Stimulated activated CD8-positive, alpha-beta memory T cell treated with anti-CD3 and anti-CD28 coated beads, Interleukin-12 subunit alpha, Interleukin-12 subunit beta, amount 100 ng/mL, for 4 hours (primary cell): ENCODE results near the gene ARHGEF10L.

Experiments used
- DNase-seq: peaks from one replicate; pipeline ENCODE4 v3.0.0-alpha.2; 2020; ENCODE audit warnings: low read depth

Gene ARHGEF10L

DNA sequence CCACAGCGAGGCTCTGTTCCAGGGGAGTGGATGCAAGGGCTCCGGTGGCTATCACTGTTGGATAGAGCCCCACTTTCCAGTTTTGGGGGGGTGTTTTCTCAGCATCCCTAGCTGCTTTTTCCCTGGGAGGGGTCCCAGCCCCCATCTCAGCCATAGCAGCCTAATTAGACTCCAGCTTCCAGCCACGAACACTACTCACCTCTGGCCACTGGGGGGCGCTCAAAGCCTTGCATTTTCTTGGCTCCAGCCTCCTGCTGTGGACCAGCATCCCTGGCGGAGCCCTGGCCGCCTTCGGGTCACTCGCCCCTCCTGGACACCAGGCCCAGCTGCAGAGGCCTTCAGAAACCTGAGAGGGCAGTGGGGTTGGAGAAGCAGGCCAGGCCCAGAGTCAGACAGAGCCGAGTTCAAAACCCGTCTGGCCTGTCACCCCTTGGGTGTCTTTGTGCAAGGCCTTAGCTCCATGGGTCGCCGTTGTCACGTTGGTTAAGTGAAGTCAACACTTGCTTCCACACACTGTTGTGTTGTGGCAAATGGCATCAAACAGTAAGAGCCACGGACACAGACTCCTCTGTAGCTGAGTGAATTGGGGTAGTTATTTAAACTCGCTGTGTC is 122.2 kb downstream of the ARHGEF10L start:
- no peak for DNase-seq

DNA sequence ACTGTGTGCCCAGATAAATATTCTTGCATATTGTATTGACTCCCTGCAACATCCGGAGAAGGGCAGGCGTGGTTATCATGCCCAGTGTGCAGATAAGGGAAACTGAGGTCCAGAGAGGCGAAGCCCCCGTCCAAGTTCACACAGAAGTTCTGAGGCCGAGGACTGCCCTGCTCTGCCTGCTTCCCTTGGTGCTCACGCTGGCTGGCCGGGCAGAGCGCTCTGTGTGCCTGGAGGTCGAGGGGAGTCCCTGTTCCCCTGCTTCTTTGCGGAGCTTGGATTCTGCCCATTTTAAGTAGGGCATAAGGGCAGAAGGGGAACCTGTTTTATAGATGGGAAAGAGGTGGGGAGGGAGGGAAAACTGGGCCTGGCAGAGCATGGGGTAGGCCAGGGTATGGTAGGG is 122.8 kb downstream of the ARHGEF10L start:
- DNase-seq, result no peak

DNA sequence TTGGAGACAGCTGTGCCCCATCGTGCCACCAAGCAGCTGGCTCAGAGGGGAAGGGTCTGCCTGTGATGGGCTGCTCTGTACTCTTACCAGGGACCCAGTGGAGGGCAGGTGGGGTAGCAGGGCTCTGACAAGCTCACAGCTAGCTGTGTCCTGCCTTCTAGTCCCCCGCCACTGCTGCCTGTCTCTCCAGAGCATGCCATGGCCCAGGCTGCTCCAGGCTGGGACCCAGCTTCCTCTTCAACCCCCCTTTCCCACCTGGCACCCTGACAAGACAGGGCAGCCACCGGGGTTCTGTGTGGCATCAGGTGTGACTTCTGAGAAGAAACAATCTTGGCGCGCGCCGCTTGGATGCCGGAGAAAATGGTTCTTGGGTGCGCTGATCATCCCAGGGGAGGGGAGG is 123.3 kb downstream of the ARHGEF10L start:
- DNase-seq, result no peak

DNA sequence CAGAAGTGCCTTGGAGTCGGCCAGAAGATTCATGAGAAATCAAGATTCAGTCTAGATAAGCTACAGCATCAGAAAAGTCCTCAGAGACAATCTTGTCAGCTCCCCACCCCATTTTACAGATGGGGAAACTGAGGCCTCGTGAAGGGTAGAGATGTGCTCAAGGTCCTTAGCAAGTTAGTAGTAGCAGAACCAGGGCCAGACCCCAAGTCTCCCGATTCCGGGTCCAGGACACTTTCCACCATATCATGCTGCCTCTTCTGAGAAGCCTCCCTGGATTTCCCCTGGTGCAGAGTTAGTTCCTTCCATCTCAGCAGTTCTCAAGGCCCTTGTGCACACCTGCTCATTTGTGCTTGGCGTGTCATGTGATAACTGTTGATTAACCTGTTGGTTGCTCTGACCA is 124.1 kb downstream of the ARHGEF10L start:
- DNase-seq, result no peak

DNA sequence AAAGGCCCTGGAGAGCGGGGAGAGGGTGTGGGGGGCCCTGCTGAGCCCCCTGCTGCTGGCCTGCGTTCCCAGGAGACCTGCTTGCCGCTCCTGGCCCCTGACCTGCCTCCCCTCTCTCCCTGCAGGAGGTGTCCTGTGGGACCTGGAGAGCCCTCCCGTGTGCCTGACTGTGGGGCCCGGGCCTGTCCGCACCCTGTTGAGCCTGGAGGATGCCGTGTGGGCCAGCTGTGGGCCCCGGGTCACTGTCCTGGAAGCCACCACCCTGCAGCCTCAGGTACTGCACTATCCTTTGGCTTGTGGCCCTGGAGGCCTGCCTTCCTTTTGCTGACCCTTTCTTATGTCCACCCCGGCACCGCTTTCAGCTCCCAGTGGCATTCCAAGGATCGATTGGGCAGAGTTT is 124.8 kb downstream of the ARHGEF10L start:
- DNase-seq, result no peak

DNA sequence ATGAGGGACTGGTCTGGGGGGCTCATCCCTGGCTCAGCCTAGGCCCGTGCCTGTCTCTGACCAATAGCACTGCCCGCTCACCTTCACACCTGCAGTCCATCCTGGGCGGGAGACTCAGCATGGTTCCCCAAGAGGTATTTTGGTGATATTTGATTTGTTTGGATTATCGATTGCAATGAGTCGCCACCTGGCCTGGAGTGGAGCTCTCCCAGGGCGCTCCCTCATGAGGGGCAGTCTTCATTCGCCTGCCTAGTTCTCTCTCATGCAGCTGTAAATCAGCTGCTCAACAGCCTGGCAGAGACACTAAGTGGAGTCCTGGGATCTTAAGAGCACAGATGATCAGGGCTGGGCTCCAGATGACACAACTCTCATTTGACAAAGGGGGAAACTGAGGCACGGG is 125.6 kb downstream of the ARHGEF10L start:
- no peak for DNase-seq

DNA sequence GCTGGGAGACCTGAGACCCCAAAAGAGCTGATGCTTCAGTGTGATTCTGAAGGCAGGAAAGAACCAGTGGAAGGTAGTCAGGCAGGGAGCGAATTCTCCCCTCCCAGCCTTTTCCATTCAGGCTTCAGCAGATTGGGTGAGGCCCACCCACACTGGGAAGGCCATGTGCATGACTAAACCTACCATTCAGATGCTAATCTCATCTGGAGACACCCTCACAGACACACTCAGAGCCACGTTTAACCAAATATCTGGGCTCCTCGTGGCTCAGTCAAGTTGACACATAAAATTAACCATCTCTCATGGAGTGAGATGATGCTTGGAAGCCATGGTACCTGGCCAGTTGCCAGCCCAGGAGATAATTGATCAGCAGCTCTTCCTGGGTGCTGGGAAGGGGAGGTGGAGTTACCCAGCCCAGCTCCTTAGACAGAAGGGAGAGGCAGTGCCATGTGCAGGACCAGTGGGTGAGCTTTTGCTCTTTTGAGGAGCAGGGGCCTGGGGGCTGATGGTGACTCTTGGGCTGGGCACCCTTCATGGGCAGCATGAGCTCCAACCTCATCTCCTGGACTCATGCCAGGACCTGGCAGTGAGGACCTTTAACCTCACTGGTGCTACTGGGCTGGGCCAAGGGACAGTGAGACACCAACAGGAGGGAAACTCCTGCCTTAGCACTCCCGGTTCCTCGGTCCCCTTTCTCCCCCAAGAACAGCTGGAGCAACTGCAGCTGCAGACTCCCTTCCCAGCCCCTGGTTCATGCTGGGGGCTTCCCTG is 126.6 kb downstream of the ARHGEF10L start:
- no peak for DNase-seq

DNA sequence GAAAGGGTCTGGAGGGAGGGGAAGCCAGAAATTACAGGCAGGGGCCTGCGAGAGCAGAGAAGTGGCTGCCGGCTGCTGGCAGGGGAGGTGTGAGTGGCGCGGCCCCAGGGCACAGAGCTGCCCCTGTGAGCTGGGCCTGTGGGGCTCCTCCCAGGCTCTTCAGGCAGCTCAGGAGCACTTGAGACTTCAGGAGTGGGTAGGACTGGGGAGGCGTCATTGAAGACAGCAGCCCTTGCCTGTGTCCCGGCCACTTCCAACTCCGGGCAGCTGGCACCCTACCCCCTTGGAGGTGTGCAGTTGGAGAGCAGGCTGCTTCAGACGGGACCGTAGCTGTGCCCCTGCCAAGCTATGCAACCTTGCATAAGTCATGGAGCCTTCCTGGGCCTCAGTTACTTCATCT is 128.1 kb downstream of the ARHGEF10L start:
- no peak for DNase-seq

DNA sequence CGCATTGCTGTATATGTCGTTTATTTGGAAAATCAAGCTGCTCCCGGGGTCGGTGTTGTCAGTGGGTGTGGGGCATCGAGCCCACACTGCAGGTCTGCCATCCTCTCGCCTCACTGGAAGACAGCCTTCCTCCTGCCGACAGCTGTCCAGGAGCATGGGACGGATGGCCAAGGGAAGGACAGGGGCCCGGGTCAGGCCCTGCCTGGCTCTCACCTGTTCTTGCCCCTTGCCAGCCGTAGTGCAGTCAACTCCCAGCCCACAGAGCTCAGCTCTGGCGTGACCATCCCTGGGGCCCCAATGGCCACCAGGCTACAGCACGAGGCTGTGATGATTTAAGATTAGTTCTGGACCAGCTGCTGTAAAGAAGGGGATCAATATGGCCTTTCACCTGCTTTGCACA is 128.7 kb downstream of the ARHGEF10L start:
- DNase-seq, result no peak

DNA sequence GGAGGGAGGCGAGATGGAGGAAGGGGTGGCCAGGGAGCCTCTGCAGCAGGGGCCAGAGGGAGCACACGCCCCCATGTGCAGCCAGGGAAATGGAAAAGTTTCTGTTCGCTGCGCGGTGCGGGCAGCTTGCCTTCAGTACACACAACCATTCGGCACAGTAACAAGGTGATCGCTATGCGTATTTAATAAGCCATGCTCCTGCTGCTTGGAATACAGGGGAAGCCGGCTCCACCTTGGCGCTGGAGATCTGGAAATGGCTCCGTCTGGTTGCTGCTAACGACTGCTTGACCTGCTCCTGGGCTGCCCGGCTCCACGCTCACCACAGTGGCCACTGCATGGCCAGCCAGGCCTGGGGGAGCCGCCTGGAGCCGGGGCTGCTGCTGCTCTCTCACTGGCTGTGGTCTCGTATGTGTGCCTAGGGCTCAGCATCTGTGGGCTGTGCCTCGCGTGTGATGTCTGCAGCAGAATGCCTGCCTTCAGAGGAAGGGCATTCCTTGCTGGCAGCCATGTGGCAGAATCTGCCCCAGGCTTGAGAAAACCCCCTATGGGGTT is 129.2 kb downstream of the ARHGEF10L start:
- DNase-seq, result no peak

DNA sequence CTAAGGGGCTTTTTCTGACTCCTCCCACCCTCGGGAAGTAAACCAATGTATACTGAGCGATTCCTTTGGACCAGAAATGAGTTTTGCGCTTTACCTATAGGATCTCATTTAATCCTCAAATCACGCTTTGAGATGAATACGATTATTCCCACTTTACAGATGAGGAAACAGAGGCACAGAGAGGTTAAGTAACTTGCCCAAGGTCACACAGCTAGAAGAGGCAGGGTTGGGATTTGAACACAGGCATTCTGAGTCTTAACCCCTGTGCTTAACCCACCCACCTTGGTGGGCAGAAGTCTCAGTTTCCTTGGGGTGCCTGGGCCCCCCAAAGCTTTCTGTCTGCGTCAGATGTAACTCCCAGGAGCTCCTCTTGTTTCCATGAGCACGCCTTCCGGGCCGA is 129.8 kb downstream of the ARHGEF10L start:
- DNase-seq, result no peak

DNA sequence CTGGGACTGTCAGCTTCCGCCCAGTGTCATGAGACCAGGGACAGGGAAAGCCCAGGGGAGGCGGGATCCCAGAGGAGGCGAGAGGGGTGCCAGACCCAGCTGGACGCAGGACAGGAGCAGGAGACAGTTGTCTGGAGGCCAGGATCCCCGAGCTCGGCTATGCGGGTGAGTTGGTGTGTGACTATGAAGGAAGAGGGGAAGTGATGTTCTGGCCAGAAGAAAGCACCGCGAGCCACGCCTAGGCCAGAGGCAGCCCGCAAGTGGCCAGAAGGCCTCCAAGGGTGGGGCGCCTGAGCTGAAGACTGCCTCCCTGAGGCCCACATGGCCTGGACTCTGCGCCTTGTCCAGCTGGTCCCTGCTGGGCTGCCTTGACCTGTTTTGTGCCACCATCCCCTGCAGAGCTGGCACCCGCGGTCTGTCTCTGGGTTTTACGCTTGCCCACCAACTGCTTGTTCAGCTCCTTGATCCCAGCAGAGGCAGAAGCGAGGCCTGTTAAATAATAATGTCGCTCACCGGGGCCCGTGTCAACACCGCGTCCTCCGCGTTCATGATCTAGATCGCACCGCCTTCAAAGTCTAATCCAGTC is 130.5 kb downstream of the ARHGEF10L start:
- DNase-seq, result no peak

DNA sequence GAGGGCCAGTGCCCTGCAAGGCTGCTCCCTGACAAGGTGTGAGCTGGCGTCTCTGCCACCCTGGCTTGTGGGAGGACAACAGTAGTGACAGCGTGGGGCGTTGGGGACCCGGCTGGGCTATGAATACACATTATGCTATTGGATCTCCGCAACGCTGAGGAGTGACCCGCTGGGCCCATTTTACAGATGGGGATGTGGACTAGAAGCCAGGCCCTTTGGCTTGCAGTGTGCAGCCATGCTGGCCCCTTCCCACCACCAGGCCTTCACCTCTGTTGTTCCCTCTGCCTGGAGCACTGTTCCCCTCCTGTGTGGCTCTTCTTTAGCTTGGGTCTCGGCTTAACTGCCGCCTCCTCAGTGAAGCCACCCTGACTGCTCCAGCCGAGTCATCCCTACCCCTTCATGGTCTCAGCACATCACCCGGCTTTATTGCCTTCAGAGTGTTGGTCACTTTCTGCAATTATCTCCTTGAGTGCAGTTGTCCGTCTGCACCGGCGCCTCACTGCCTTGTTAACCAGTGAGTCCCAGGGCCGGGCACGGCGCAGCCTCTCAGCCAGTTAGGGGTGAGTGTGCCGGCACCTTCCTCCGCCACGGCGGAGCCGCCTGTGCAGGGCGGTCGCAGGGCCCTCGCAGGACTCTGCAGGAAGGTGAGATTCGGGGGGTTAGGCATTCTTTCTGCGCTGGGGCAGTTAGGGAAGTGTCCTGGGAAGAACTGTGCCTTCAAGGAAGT is 131.3 kb downstream of the ARHGEF10L start:
- DNase-seq, result no peak

DNA sequence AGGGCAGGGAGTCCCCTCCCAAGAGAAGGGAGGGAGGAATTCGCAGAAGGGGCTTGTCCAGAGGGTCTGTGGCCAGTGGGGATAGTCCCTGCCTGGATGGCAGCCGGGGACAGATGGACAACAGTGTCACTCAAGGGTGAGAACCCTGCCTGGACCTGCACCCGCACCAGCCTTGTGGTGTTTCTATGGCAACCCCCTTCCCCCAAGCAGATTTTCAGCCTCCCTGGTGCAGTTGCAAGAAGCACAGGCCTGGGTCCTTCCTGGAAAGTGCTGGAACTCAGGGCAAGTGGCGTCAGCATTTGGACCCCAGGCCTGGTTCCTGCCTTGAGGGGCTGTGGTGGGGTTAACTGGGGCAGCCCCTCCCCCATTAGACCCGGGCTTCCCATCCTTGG is 131.8 kb downstream of the ARHGEF10L start:
- no peak for DNase-seq

DNA sequence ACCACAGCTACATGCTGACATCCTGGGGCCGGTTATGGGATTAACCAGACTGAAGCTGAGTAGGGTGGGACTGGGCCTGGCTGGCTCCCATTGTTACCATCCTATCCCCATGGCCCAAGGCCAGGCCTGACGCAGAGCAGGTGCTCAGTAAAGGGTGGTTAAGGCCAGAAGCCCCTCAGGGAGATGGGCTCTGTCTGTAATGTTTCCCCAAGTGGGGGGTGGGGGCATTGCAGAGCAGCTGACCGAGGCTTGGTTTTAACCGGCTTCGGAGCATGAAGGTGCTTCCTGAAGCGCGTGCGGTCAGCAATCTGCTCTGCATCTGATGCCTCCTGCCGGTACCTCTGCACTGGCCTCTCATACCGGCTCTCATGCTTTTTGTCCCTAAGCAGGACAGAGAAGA is 132.2 kb downstream of the ARHGEF10L start:
- DNase-seq, result no peak

DNA sequence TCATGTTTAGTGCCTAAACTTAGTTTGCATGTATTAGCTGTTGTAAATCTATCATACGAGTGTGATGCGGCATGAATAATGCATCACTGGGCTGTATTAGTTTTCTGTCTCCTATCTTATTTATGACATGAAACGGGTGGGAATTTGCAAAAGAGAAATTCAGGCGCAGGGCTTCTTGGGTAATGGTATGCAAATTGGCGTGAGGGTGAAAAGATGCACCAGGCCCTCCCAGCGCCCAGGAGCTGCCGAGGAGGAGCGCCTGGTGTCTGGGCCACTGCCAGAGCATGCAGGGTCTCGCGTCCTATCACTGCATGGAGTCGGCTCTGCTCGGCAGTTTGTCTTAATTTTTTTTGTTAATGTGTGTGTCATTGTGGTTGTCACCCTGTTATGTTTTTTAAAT is 132.7 kb downstream of the ARHGEF10L start:
- no peak for DNase-seq

DNA sequence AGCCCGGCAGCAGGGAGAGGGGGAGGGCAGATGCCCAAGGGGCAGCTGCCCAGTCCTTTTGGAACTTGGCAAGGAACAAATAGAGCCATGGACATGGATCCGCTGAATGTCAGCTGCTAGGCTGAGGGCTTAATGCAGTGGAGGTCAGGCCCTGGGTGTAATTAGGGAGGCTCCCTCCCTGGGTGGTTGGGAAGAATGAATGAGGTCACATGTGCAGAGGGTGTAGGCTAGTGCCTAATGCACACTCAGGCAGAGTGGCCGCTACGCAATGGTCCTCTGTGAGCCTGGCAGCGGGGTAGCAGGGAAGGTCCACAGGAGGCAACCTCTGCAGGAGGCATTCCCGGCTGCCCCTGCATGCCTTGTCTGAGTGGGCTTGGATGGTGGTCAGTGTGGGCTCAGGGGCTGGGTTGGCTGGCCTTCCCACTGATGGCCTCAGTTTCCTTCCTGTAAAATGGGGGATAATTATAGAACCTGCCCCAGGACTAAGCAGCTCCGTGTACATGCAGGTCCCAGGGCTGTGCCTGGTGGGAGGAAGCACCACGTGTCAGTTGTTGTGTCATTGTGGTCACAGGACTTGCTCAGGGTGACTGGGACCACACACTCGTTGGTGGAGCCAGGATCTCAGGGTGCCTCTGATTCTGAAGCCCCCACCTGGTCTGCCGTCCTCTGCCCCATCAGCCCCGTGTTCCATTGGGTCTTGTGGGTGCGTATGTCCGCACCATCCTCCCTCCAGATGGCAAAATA is 134.0 kb downstream of the ARHGEF10L start:
- DNase-seq, result no peak

DNA sequence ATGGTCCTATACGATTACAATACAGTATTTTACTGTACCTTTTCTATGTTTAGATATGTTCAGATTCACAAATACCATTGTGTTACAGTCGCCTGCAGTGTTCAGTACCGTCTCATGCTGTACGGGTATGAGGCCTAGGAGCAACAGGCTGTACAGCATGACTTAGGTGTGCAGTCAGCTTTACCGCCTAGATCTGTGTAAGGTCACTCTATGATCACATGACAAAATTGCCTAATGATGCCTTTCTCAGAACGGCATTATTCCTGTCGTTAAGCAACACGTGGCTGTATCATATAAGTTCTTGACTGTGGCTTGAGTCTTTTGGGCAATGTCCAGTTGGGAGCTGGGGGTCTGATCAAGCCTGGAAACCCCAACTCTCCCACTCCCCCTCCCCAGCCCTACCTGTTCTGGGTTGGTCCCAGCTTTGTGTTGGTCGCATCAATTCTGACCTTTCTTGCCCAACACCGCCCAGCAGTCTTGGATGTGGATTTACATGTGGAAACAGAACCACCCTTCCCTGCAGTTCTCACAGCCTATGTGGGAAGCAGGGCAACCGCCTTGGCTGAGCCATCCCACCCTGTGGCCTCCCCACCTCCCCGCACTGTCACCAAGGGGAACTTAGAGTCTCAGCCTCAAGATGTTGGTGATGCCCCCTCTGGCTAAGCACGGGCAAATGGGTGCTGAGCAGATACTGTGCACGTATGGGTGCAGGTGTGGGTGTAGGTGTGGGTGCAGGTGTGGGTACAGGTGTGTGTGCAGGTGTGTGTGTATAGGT is 135.4 kb downstream of the ARHGEF10L start:
- DNase-seq, result no peak

DNA sequence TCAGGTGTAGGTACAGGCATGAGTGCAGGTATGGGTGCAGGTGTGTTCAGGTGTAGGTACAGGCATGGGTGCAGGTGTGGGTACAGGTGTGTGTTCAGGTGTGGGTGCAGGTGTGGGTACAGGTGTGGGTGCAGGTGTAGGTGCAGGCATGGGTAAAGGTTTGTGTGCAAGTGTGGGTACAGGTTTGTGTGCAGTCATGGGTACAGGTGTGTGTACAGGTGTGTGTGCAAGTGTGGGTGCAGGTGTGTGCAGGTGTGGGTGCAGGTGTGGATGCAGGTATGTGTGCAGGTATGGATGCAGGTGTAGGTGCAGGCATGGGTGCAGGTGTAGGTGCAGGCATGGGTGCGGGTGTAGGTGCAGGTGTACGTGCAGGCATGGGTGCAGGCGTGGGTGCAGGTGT is 136.2 kb downstream of the ARHGEF10L start:
- DNase-seq, result no peak

DNA sequence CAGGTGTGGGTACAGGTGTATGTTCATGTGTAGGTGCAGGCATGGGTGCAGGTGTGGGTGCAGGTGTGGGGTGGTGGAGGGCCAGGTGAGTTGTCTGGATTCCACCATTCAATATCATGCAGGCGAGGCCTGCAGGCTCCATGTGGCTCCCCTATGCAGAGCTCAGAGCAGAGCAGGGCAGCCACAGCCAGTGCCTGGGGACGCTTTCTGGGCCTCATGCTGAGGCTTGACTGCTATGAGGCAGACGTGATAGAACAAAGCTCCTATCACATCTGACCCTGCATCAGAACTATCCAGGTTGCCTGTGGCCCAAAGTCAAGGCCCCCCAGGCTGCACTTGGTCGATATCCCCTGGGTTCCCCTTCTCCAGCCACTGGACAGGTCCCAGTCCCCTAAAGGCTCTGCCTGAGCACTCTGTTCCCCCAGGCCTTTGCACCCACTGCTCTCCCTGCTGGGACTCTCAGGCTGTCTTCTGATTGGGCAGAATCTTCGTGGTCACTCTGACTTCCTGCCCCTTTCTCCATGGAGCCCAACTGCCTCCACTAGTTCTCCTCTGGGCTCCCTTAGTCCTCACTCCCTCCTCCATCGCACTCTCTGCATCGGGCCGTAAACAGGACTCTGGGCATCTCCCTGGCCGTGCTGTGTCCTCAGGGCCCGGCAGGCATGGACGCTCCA is 137.0 kb downstream of the ARHGEF10L start:
- no peak for DNase-seq

DNA sequence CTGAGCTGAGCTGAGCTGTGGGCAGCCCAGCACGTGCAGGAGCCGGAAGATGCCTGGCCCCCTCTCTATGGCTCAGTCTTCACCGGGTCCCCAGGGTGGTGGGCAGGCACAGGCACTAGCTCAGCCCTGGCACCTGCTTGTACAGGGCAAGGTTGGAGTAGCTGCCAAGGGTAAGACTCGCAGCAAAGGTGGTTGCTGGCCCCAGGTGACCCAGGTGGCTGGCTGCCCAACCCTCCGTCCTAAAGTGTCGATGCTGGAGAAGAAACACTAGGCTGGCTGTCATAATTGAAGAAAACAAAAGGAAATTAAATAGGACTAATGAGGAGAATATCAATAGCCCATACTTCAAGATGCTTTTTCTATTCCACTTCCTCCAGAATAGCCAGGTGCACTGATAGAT is 138.5 kb downstream of the ARHGEF10L start:
- DNase-seq, result no peak
